OCI-LY7 (cell line): ENCODE results near the gene ADGRF1. TPM values are rescaled to one million over a fixed set of nuclear protein-coding genes. Genes with fewer than 3 reads are reported as not detected.
"Not testable (repeated sequence)": the region's sequence is repeated elsewhere in the genome, so short reads cannot be mapped to it uniquely, and the experiment has no call there.

Source experiments
- Bru-seq: library from RNA; stranded (reverse); fragments of 400-500 nt; gene quantifications from one replicate; lab custom pipeline; 2021; lab: Mats Ljungman, UMichigan
- BruChase-seq, 2 experiments: library from RNA; stranded (reverse); fragments of 400-500 nt; gene quantifications; one replicate each; lab custom pipeline; 2021; lab: Mats Ljungman, UMichigan
- BruUV-seq: library from RNA; stranded (reverse); fragments of 400-500 nt; replicated peaks from 2 replicates; lab custom pipeline; 2021; lab: Mats Ljungman, UMichigan
- CTCF ChIA-PET: fragments of 300-600 bp; sonication (Branson Sonifier 250); formaldehyde crosslinking; loops from one replicate; lab custom pipeline; 2022; ENCODE audit warnings: antibody characterized with exemption; ENCODE audit not compliant: unreplicated experiment; lab: Charles Lee
- POLR2A ChIA-PET: fragments of 300-600 bp; sonication (Branson Sonifier 250); formaldehyde crosslinking; loops from one replicate; lab custom pipeline; 2022; ENCODE audit warnings: antibody characterized with exemption; lab: Charles Lee
- DNase-seq: peaks from one replicate; pipeline ENCODE4 v3.0.0-alpha.2; 2015; ENCODE audit warnings: low spot score
- H2AFZ ChIP-seq: fragments of 200-600 bp; sonication (generic), shearing (Covaris generic); 2 replicates; pipeline ENCODE4 v1.6.1; 2014; ENCODE audit warnings: mild to moderate bottlenecking, antibody characterized with exemption, low read length, moderate library complexity
- H3K27ac ChIP-seq: fragments of 200-600 bp; sonication (generic); 2 replicates; pipeline ENCODE4 v1.5.1; 2014; ENCODE audit warnings: mixed run types, low read depth, mild to moderate bottlenecking, moderate library complexity, low read length, inconsistent platforms; ENCODE audit not compliant: poor library complexity, severe bottlenecking
- H3K36me3 ChIP-seq: fragments of 200-600 bp; sonication (generic); 2 replicates; pipeline ENCODE4 v1.6.1; 2014; ENCODE audit warnings: mild to moderate bottlenecking, antibody characterized with exemption, low read length, moderate library complexity, mixed read lengths; ENCODE audit not compliant: insufficient read depth
- H3K4me1 ChIP-seq: fragments of 200-600 bp; sonication (generic); 2 replicates; pipeline ENCODE4 v1.5.1; 2014; ENCODE audit warnings: mild to moderate bottlenecking, low read length; ENCODE audit not compliant: insufficient read depth, poor library complexity, severe bottlenecking
- H3K4me2 ChIP-seq: fragments of 200-600 bp; sonication (generic); 2 replicates; pipeline ENCODE4 v1.6.1; 2014; ENCODE audit warnings: mild to moderate bottlenecking, low read length
- H3K4me3 ChIP-seq: fragments of 200-600 bp; sonication (generic); 2 replicates; pipeline ENCODE4 v1.5.1; 2014; ENCODE audit warnings: mild to moderate bottlenecking, low read depth, low read length; ENCODE audit not compliant: poor library complexity, severe bottlenecking
- H3K79me2 ChIP-seq: fragments of 200-600 bp; sonication (generic); 2 replicates; pipeline ENCODE4 v1.6.1; 2016; ENCODE audit warnings: low read depth, mild to moderate bottlenecking, low read length, moderate library complexity, mixed read lengths; ENCODE audit not compliant: insufficient read depth
- H3K9me2 ChIP-seq: fragments of 200-600 bp; sonication (generic); 2 replicates; pipeline ENCODE4 v1.6.1; 2016; ENCODE audit warnings: mild to moderate bottlenecking, low read length, mixed read lengths; ENCODE audit not compliant: insufficient read depth
- H3K9me3 ChIP-seq: fragments of 200-600 bp; sonication (generic); 2 replicates; pipeline ENCODE4 v1.6.1; 2014; ENCODE audit warnings: mild to moderate bottlenecking, mixed run types, low read length, mixed read lengths
- H4K20me1 ChIP-seq: fragments of 200-600 bp; sonication (generic); 2 replicates; pipeline ENCODE4 v1.6.1; 2014; ENCODE audit warnings: mild to moderate bottlenecking, antibody characterized with exemption, low read length, moderate library complexity, mixed read lengths; ENCODE audit not compliant: insufficient read depth
- CTCF ChIP-seq: fragments of 200-600 bp; sonication (generic); conservative IDR thresholded peaks from 2 replicates; pipeline ENCODE4 v1.5.1; 2014; ENCODE audit warnings: mild to moderate bottlenecking, antibody characterized with exemption, low read length, moderate library complexity, mixed read lengths
- EZH2phosphoT487 ChIP-seq: fragments of 200-600 bp; sonication (generic); IDR thresholded peaks from 2 replicates; pipeline ENCODE4 v1.6.1; 2018; ENCODE audit warnings: low read depth, borderline replicate concordance, mild to moderate bottlenecking, mixed run types, antibody characterized with exemption, low read length, moderate library complexity, mixed read lengths
- intact Hi-C: fragments of 100-400 bp; cut with micrococcal nuclease; formaldehyde crosslinking; loops from one replicate; pipeline ENCODE4 v1.10.0; 2022; ENCODE audit not compliant: unreplicated experiment
- long read RNA-seq: library from polyadenylated mRNA; stranded (forward); transcript quantifications from one replicate; pipeline ENCODE4 v2.0.0, GENCODE V29; 2022
- total RNA-seq, 2 experiments: library from RNA; depleted of rRNA in 1 of 2; stranded (reverse); fragments of >200 nt in 1 of 2; shearing (Covaris generic) in 1 of 2; gene quantifications; 2 replicates each; pipeline ENCODE4 v1.2.3, GENCODE V29; 2014 to 2022

The ADGRF1 gene
- total RNA-seq (2014; rRNA removed; shearing (Covaris generic)), result not detected in 2 replicates
- not detected in 2 replicates for total RNA-seq (2022)
- percentile 14 among the genes with signal in this experiment for Bru-seq, nascent RNA
- BruChase-seq, experiment 1, labeled RNA remaining after a 6-hour chase, result percentile 15 among the genes with signal in this experiment
- percentile 18 among the genes with signal in this experiment for BruChase-seq, experiment 2, labeled RNA remaining after a 2-hour chase
- long read RNA-seq, result 0 reads

DNA sequence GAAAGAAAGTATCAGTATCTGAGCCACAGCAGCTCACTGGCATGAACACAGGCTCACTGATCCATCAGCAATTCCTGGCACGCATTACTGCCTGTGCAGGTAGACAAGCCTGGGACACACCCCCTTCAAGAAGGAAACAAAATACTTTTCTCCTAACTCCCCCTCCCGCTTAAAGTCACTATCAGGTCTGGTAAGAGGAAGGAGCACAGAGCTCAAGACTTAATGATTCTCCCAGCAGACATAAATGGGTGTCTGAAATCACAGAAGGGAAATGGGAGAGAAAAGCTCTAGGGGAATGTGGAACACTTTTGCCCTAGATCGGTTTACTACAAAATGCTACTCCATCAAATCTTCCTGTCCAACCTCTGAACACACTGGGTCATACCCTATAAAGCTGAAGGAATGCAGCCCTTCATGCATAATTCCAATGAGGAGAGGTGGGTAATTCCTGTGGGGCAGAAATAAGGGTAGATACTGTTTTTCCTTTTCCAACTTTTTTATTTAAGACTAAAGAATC is at the start of gene ADGRF1:
Gene ADGRF1 (minus strand): TSS at position 58 of the 517 bp plus-strand sequence. CDS start 13,271 bp downstream, outside the sequence.
- Histone ChIP-seq H3K79me2 (no peaks in the 10 kb centered on the region), H3K9me2 (no peaks in the 10 kb centered on the region), H4K20me1 (no peaks in the 10 kb centered on the region), H2AFZ (no peak within 1 kb of the TSS), H3K4me1 (no peaks in the 10 kb centered on the region), H3K9me3 (no peaks in the 10 kb centered on the region), H3K4me2 (no peak within 1 kb of the TSS), H3K27ac (no peak within 1 kb of the TSS), H3K36me3 (no peaks in the 10 kb centered on the region), H3K4me3 (no peak within 1 kb of the TSS)
- BruUV-seq, result no TSS peak
- no peak for DNase-seq
- TF ChIP-seq CTCF (no peak), EZH2phosphoT487 (no peak)
- POLR2A ChIA-PET, result interaction anchor here (0.5 kb wide), 1 partner anchor 490 kb away, joined by 3 read pairs; no protein-coding TSS in a partner anchor
- intact Hi-C loops, result loop anchor here (10.0 kb wide), 1 partner anchor 58 kb away; no protein-coding TSS in a partner anchor
- CTCF ChIA-PET, result no interaction called here

GRCh38 chr6:47090881-47091280 is 48.7 kb upstream of the ADGRF1 start:
- Histone ChIP-seq H3K4me1 (peaks cover 4% of the 10 kb centered on the region), H3K79me2 (no peaks in the 10 kb centered on the region), H4K20me1 (no peaks in the 10 kb centered on the region), H3K27ac (no peak overlapping the region), H3K36me3 (no peaks in the 10 kb centered on the region), H3K9me3 (no peaks in the 10 kb centered on the region), H2AFZ (no peak overlapping the region), H3K4me2 (no peak overlapping the region), H3K9me2 (no peaks in the 10 kb centered on the region), H3K4me3 (no peak overlapping the region)
- DNase-seq, result no peak
- CTCF ChIA-PET, result no interaction called here
- POLR2A ChIA-PET, result interaction anchor here (1.5 kb wide), 1 partner anchor 9 kb away, joined by 4 read pairs; no protein-coding TSS in a partner anchor
- BruUV-seq, result no TSS peak
- TF ChIP-seq CTCF (no peak), EZH2phosphoT487 (no peak)
- intact Hi-C loops, result no loop called here

- H3K36me3 ChIP-seq, DNase-seq, CTCF ChIA-PET, H3K4me2 ChIP-seq, H3K9me3 ChIP-seq, H3K27ac ChIP-seq, H3K4me1 ChIP-seq, BruUV-seq, POLR2A ChIA-PET, intact Hi-C loops, H2AFZ ChIP-seq, H3K9me2 ChIP-seq, H4K20me1 ChIP-seq, H3K79me2 ChIP-seq, H3K4me3 ChIP-seq: not testable (repeated sequence)
These were observed 47.3 kb upstream of the ADGRF1 start for GRCh38 chr6:47089473-47089872.
